Tibial nerve (tissue), 4 donors: Measurements from ENCODE around the gene TMA16. TPM values are rescaled to one million over a fixed set of nuclear protein-coding genes. Genes with fewer than 3 reads are reported as not detected.
"Not testable (repeated sequence)": the region's sequence is repeated elsewhere in the genome, so short reads cannot be mapped to it uniquely, and the experiment has no call there.

Experiments
- DNase-seq, 2 donors: peaks; one replicate each; pipeline ENCODE4 v3.0.0-alpha.2; 2019; ENCODE audit warnings: low spot score in 2 of 2
- H3K27ac ChIP-seq, 4 donors: fragments of 200-600 bp; sonication (generic) in 3 of 4; one replicate each; pipeline ENCODE4 v1.5.1; 2017 to 2019; ENCODE audit warnings: mild to moderate bottlenecking in 1 of 4
- H3K27me3 ChIP-seq, 2 donors: fragments of 200-600 bp; sonication (generic) in 1 of 2; one replicate each; pipeline versions ENCODE4 v1.5.1 to v1.6.0; 2017 to 2019
- H3K36me3 ChIP-seq, 3 donors: fragments of 200-600 bp; sonication (generic); one replicate each; pipeline ENCODE4 v1.5.1; 2018 to 2019
- H3K4me1 ChIP-seq, 4 donors: fragments of 200-600 bp; sonication (generic) in 3 of 4; one replicate each; pipeline ENCODE4 v1.5.1; 2017 to 2019
- H3K4me3 ChIP-seq, 4 donors: fragments of 200-600 bp; sonication (generic) in 3 of 4; one replicate each; pipeline ENCODE4 v1.5.1; 2017 to 2019; ENCODE audit warnings: mild to moderate bottlenecking in 1 of 4, moderate library complexity in 1 of 4
- H3K9me3 ChIP-seq, 4 donors: fragments of 200-600 bp; sonication (generic) in 3 of 4; one replicate each; pipeline ENCODE4 v1.5.1; 2017 to 2019
- CTCF ChIP-seq, 5 experiments: fragments of 200-600 bp in 3 of 5; fragments of 450-650 bp in 2 of 5; sonication (generic) in 3 of 5; IDR thresholded peaks; one replicate each; pipeline ENCODE4 v1.5.1; 2016 to 2019; ENCODE audit warnings: antibody characterized with exemption in 5 of 5, mild to moderate bottlenecking in 3 of 5, moderate library complexity in 2 of 5
- EP300 ChIP-seq, 2 donors: sonication (generic); formaldehyde crosslinking; IDR thresholded peaks; one replicate each; pipeline ENCODE4 v1.6.1; 2017; ENCODE audit warnings: antibody characterized with exemption in 2 of 2, mild to moderate bottlenecking in 1 of 2
- POLR2A ChIP-seq, 2 donors: fragments of 450-650 bp; IDR thresholded peaks; one replicate each; pipeline ENCODE4 v1.6.1; 2017; ENCODE audit warnings: antibody characterized with exemption in 2 of 2, mild to moderate bottlenecking in 2 of 2, moderate library complexity in 2 of 2
- WGBS, 2 donors: methylation state at CpG; one replicate each; pipeline ENCODE4 v1.1.5; 2018; 5-methylcytosine and 5-hydroxymethylcytosine counted together
- total RNA-seq, 4 donors: library from RNA; depleted of rRNA; stranded (reverse); fragments of >200 nt; gene quantifications; one replicate each; pipeline ENCODE4 v1.1.0, GENCODE V29; 2016

Gene TMA16
- 10 to 100 TPM; 14.5 to 39.9 (median 27.2) TPM for total RNA-seq

GRCh38 chr4:163494360-163495241 lies at the start of gene TMA16:
TSS of gene TMA16 (plus strand) at chr4:163494690. CDS start at chr4:163494802, 112 bp downstream.
- Histone ChIP-seq H3K36me3 (no peaks in the 10 kb centered on the region), H3K9me3 (no peaks in the 10 kb centered on the region), H3K4me3 (peak within 1 kb of the TSS; percentile 84 to 91 (median 86)), H3K27ac (peak within 1 kb of the TSS; percentile 83 to 89 (median 86)), H3K4me1 (peaks cover 0 to 27% (median 5%) of the 10 kb centered on the region in 4 donors), H3K27me3 (no peaks in the 10 kb centered on the region)
- 0 to 1% methylated on average over 29 to 31 of the region's 64 CpGs for WGBS, 2 donors
- DNase-seq, result peak; percentile 46 to 72
- TF ChIP-seq POLR2A (IDR thresholded peaks at IDR 0.05) (peak in 1 of 2 donors; percentile 40), EP300 (IDR thresholded peaks at IDR 0.05) (peak in 1 of 2 donors; percentile 79), CTCF (IDR thresholded peaks at IDR 0.05) (no peak)

DNA sequence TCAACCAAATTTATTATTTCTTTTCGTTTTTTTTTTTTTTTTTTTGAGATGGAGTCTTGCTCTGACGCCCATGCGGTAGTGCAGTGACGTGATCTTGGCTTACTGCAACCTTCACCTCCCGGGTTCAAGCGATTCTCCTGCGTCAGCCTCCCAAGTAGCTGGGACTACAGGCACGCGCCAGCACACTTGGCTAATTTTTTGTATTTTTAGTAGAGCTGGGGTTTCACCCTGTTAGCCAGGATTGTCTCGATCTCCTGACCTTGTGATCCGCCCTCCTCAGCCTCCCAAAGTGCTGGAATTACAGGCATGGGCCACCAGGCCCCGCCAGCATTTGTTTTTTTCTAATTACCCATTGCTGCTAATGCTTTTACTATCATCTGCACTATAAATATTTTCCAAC lies 47.5 kb upstream of the TMA16 start:
- WGBS, 2 donors, result 66 to 80% methylated on average over 12 of the region's 12 CpGs
- not testable (repeated sequence) for H3K4me3 ChIP-seq, H3K9me3 ChIP-seq, H3K27ac ChIP-seq, DNase-seq, H3K4me1 ChIP-seq, H3K36me3 ChIP-seq, H3K27me3 ChIP-seq

- no peak overlapping the region for H3K27ac ChIP-seq
- 51 to 52% methylated on average over 1 of the region's 1 CpG for WGBS, 2 donors
- no peak for DNase-seq
- no peak for TF ChIP-seq POLR2A (IDR thresholded peaks at IDR 0.05)
- TF ChIP-seq EP300 (IDR thresholded peaks at IDR 0.05), result no peak
- no peak for TF ChIP-seq CTCF (IDR thresholded peaks at IDR 0.05)
- no peaks in the 10 kb centered on the region for H3K4me1 ChIP-seq
- no peak overlapping the region for H3K4me3 ChIP-seq
- no peaks in the 10 kb centered on the region for H3K36me3 ChIP-seq
- no peaks in the 10 kb centered on the region for H3K9me3 ChIP-seq
- no peaks in the 10 kb centered on the region for H3K27me3 ChIP-seq
Observed at GRCh38 chr4:163447481-163447880, 47.0 kb upstream of the TMA16 start.

DNA sequence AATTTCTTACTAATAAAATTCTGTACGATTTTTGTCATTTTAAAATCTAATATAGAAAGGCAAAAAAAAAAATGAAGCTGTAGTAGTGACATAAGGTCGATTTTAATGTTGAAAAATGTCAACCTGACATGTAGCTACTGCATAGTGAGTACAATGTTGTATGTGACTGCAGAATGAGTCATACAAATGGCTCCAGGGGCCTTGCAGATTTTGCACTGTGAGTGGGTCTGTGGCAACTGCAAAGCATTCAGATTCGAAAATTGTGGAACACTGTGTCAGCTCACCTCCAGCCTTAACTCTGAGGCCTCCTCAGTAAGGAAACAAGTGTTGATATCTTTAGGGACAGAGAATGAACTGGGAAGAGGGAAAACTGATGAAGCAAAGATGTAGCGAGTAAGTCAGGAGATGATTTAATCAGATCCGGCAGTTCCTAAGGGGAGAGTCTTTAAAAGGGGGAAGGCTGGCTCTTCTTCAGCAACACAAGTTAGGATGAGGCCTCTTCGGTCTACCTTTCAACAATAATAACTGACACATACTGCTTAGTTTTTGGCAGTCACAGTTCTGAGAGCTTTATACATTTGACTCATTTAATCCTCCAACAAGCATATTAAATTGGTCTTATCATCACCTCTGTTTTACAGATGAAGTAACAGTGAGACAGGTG lies 45.8 kb upstream of the TMA16 start:
- no peaks in the 10 kb centered on the region for H3K27me3 ChIP-seq
- no peaks in the 10 kb centered on the region for H3K4me1 ChIP-seq
- no peak overlapping the region for H3K4me3 ChIP-seq
- no peak for DNase-seq
- H3K27ac ChIP-seq, result no peak overlapping the region
- TF ChIP-seq EP300 (IDR thresholded peaks at IDR 0.05) (no peak), POLR2A (IDR thresholded peaks at IDR 0.05) (no peak), CTCF (IDR thresholded peaks at IDR 0.05) (no peak)
- H3K9me3 ChIP-seq, result no peaks in the 10 kb centered on the region
- H3K36me3 ChIP-seq, result no peaks in the 10 kb centered on the region
- 63 to 76% methylated on average over 6 of the region's 6 CpGs for WGBS, 2 donors

DNA sequence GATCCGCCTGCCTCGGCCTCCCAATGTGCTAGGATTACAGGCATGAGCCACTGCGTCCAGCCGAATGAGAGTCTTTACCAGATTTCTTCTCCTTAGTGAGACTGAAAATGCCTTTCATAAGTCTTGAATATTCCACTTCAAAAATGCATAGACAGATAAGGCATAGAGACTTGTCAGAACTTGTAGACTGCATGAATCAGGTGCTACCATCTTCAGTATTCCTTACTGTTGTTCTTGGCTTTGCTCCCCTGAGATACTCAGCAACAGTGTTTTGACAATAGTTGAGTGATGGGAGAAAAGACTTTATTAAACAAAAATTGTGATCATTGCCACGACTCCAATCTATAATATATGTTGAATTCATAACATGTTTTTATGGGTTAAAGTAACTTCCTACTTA lies 31.9 kb upstream of the TMA16 start:
- no peaks in the 10 kb centered on the region for H3K36me3 ChIP-seq
- no peak for TF ChIP-seq CTCF (IDR thresholded peaks at IDR 0.05)
- no peak for TF ChIP-seq EP300 (IDR thresholded peaks at IDR 0.05)
- TF ChIP-seq POLR2A (IDR thresholded peaks at IDR 0.05), result no peak
- 90% methylated on average over 5 of the region's 5 CpGs for WGBS, 2 donors
- no peaks in the 10 kb centered on the region for H3K27me3 ChIP-seq
- H3K4me3 ChIP-seq, result no peak overlapping the region
- H3K9me3 ChIP-seq, result no peaks in the 10 kb centered on the region
- H3K27ac ChIP-seq, result no peak overlapping the region
- DNase-seq, result no peak
- H3K4me1 ChIP-seq, result no peaks in the 10 kb centered on the region
